ENCODE results near the gene ISOC2.
A peak's percentile ranks its signal among the peaks of the same experiment; 100 is the strongest.
"Not testable (repeated sequence)": the region's sequence is repeated elsewhere in the genome, so short reads cannot be mapped to it uniquely, and the experiment has no call there.

The ISOC2 gene

GRCh38 chr19:55457683-55458457, 3.6 kb downstream of the ISOC2 start:
- DNase-seq (ENCODE audit: low spot score): no peak

GRCh38 chr19:55456347-55456746, 5.1 kb downstream of the ISOC2 start:
- DNase-seq (ENCODE audit: low spot score): no peak

- DNase-seq (ENCODE audit: low spot score): no peak
Observed at GRCh38 chr19:55455576-55456235, 5.7 kb downstream of the ISOC2 start.

DNA sequence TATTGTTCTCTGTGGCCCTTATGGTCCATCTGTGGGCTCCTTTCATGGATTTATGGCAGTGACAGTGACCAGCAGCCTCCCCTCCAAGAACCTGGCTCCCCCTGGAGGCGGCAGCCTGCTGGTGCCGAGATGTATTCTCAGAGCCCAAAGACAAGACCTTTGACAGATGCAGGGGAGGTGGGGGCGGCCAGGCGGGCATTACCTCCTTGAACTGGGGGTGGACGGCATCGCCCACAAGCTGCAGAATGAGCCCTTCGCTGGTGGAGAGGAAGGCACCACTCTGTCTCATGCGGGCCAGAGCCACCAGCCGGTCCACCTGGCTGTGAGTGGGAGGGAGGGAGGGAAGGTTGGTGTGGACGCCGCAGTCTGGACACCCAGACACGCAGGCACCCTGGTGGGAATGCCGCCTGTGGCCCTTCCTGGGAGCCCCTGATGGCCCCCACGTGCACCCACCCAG, 6.6 kb downstream of the ISOC2 start:
- DNase-seq (ENCODE audit: low spot score): no peak

- no peak for DNase-seq (ENCODE audit: low spot score)
Observed at GRCh38 chr19:55453511-55454260, 7.8 kb downstream of the ISOC2 start.

- DNase-seq (ENCODE audit: low spot score): no peak
Observed at GRCh38 chr19:55452749-55453346, 8.6 kb downstream of the ISOC2 start.

GRCh38 chr19:55451965-55452748, 9.3 kb downstream of the ISOC2 start:
- DNase-seq (ENCODE audit: low spot score): no peak

GRCh38 chr19:55451163-55451964, 10.1 kb downstream of the ISOC2 start:
- DNase-seq (ENCODE audit: low spot score): no peak

GRCh38 chr19:55449469-55449868, 12.0 kb downstream of the ISOC2 start:
- no peak for DNase-seq (ENCODE audit: low spot score)

DNA sequence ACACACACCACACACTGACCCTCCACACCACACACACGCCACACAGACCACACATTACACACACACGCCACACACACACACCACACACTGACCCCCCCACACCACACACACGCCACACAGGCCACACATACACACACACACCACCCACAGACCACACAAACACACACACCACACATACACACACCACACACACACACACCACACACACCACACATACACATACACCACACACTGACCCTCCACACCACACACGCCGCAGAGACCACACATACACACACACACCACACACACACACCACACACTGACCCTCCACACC, 13.3 kb downstream of the ISOC2 start:
- not testable (repeated sequence) for DNase-seq (ENCODE audit: low spot score)

GRCh38 chr19:55447421-55448174, 13.8 kb downstream of the ISOC2 start:
- peak; percentile 25 for DNase-seq (ENCODE audit: low spot score)

- DNase-seq (ENCODE audit: low spot score): no peak
Observed at GRCh38 chr19:55446060-55446459, 15.4 kb downstream of the ISOC2 start.

DNA sequence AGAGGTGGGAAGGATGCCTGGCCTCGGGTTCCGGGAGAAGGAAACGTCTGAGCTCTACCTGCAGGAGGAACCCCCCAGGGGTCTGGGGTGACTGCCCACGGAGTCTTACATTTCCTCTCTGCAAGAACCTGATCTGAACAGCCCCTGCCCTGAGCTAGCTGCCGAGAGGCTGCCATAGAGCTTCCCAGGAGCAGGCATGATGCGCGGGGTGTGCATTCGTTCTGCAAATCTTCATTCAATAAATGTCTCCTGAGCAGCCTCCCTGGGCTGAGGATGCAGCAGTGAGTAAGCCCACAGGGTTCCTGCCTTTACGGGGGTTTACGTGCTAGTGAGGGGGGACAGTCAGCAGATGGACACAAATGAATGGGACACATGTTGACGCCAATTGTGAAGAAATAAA, 16.8 kb downstream of the ISOC2 start:
- no peak for DNase-seq (ENCODE audit: low spot score)

DNA sequence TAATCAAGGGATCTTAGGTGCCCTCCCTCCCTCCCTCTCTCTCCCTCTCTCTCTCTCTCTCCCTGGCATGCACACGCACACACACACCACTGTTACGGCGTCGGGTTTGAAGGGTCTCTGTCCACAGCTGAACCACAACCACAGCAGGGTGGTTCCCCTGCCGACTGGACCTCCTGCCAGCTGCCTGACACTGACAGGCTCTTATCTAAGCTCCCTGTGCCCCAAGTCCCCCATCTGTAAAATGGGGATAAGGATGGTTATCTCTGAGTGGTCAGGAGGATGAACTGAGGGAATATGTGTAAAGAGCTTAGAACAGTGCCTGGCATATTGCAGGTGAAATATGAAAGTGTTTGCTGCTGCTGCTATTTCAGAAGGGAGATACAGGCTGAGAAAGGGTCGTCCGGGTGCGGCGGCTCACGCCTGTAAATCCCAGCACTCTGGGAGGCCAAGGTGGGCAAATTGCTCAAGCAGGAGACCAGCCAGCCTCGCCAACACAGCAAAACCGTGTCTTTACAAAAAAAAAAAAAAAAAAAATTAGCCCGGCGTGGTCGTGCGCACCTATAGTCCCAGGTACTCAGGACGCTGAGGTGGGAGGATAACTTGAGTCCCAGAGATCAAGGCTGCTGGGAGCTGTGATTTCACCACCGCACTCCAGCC, 17.5 kb downstream of the ISOC2 start:
- DNase-seq (ENCODE audit: low spot score): no peak

- no peak for DNase-seq (ENCODE audit: low spot score)
Observed at GRCh38 chr19:55443045-55443823, 18.2 kb downstream of the ISOC2 start, which contains the start of gene SHISA7. Gene SHISA7 (minus strand): TSS chr19:55443300. CDS start chr19:55442863, 437 bp downstream.

DNA sequence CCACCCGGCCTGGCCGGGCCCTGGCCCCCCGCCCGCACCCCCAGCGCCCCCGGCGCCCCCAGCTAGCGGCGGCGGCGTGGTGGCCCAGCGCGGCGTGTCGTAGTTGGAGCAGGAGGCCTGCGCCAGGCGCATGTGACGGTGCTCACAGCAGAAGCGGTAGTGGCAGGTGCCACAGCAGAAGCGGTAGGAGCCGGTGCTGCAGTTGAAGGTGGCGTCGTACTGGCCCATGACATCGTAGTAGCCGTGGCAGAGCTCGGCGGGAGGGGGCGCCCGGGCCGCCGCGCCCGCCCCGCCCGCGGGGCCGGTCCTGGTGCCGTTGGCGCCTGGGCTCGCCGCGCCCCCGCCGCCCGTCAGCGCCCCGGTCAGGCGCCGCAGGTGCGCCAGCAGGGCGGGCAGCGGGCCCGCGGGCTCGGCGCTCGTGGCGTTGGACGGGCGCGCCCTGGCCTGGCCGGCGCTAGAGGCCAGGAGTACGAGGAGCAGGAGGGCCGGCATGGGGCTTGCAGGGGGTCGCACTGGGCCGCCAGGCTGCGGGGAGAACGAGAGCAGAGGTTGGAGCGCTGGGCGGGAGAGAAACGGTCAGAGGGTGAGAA, 19.0 kb downstream of the ISOC2 start:
- DNase-seq (ENCODE audit: low spot score): no peak

DNA sequence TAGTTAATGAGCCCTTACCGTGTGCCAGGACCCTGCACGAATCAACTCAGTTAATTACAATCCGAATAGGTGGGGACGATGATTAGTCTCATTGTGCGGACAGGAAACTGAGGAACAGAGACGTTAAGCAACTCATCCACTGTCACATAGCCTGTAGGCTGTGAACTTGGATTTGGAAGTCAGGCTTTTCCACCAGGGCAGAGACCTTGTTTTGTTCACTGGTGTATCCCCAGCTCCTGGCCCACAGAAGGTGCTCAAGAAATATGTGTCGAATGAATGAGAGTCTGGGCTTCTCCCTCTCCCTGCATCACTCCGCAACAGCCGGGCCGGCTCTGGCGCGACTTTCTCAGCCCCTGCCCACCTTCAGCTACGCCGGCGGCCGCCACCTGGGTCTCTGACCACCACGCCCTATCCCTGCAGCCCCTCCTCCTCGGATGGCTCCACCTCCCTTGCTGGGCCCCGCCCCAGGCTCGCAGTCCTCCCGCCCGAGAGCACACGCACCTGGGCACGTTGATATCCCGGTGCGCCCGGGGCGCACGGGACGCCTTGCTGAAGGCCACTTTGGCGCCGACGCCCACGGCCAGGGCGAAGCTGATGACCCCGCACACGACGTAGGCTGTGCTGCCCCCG, 19.6 kb downstream of the ISOC2 start:
- no peak for DNase-seq (ENCODE audit: low spot score)

GRCh38 chr19:55441319-55441691, 20.1 kb downstream of the ISOC2 start:
- no peak for DNase-seq (ENCODE audit: low spot score)
